Measurements from ENCODE around the gene GINS3.
A peak's percentile ranks its signal among the peaks of the same experiment; 100 is the strongest.

Gene GINS3

GRCh38 chr16:58402796-58403195 lies 10.5 kb downstream of the GINS3 start (continued):
- TF ChIP-seq ZNF280C (tag by site-specific recombination; IDR thresholded peaks at IDR 0.05) (no peak), ZBTB26 (tag by site-specific recombination; optimal IDR thresholded peaks at IDR 0.05) (no peak)

GRCh38 chr16:58409316-58409973 lies 17.2 kb downstream of the GINS3 start:
- ChIA-PET POLR2A (interaction anchor here (0.8 kb wide), 1 partner anchor 16 kb away, joined by 3 read pairs; no protein-coding TSS in a partner anchor), CTCF (interaction anchor here (0.6 to 1.3 kb wide), 3 partner anchors 18 to 64 kb away, joined by 3 to 8 read pairs (median 6); no protein-coding TSS in a partner anchor)
- Histone ChIP-seq H3K9me3 (ENCODE audit: control insufficient read depth, insufficient read depth, low read depth, low read length) (no peaks in the 10 kb centered on the region), H3K4me1 (ENCODE audit: control insufficient read depth, insufficient read depth, low read length) (no peaks in the 10 kb centered on the region; the same call in 1 of the 2 replicates), H3K27ac (ENCODE audit: extremely low read depth, low read depth, low read length) (no peak overlapping the region), H3K4me3 (ENCODE audit: low read depth, low read length) (no peak overlapping the region), H3K36me3 (ENCODE audit: control insufficient read depth in 2 of 2, insufficient read depth in 1 of 2, low read length in 2 of 2) (peaks cover 0 to 13% of the 10 kb centered on the region in 2 experiments; a peak in 1 of 3 replicates)
- TF ChIP-seq KLF1 (tag by site-specific recombination; IDR thresholded peaks at IDR 0.05) (0 out of 2 replicates have a peak, but pooled peaks have one; percentile 9), ZNF335 (tag by site-specific recombination; conservative IDR thresholded peaks at IDR 0.05) (0 out of 2 replicates have a peak, but pooled peaks have one; percentile 16), OSR2 (tag by site-specific recombination; IDR thresholded peaks at IDR 0.05) (peak; percentile 72), ZNF837 (tag by site-specific recombination; IDR thresholded peaks at IDR 0.05) (no peak), KLF17 (tag by site-specific recombination; IDR thresholded peaks at IDR 0.05) (no peak), ZNF664 (tag by site-specific recombination; IDR thresholded peaks at IDR 0.05) (no peak)

- TF ChIP-seq ZNF350 (tag by site-specific recombination; IDR thresholded peaks at IDR 0.05), result no peak
- peak; percentile 95 for TF ChIP-seq ZNF366 (tag by site-specific recombination; conservative IDR thresholded peaks at IDR 0.05)
- no peak for TF ChIP-seq ZBTB44 (tag by site-specific recombination; IDR thresholded peaks at IDR 0.05)
- TF ChIP-seq ZNF521 (tag by site-specific recombination; IDR thresholded peaks at IDR 0.05), result no peak
- TF ChIP-seq ZNF837 (tag by site-specific recombination; IDR thresholded peaks at IDR 0.05), result no peak
- Histone ChIP-seq H3K36me3 (ENCODE audit: control insufficient read depth in 2 of 2, insufficient read depth in 1 of 2, low read length in 2 of 2) (no peaks in the 10 kb centered on the region), H3K4me1 (ENCODE audit: control insufficient read depth, insufficient read depth, low read length) (peaks cover 2% of the 10 kb centered on the region; the same call in 1 of the 2 replicates), H3K9me3 (ENCODE audit: control insufficient read depth, insufficient read depth, low read depth, low read length) (no peaks in the 10 kb centered on the region), H3K27ac (ENCODE audit: extremely low read depth, low read depth, low read length) (no peak overlapping the region), H3K4me3 (ENCODE audit: low read depth, low read length) (no peak overlapping the region)
- ChIA-PET POLR2A (interaction anchor here (1.1 kb wide), 1 partner anchor 19 kb away, joined by 5 read pairs; no protein-coding TSS in a partner anchor), CTCF (interaction anchor here (0.7 to 1.4 kb wide), 2 partner anchors 41 to 75 kb away, joined by 3 read pairs; no protein-coding TSS in a partner anchor)
These were observed 19.1 kb downstream of the GINS3 start for GRCh38 chr16:58411336-58411735.

Measured in HEK293 (cell line).